ENCODE data around the gene CRBN.

DNA sequence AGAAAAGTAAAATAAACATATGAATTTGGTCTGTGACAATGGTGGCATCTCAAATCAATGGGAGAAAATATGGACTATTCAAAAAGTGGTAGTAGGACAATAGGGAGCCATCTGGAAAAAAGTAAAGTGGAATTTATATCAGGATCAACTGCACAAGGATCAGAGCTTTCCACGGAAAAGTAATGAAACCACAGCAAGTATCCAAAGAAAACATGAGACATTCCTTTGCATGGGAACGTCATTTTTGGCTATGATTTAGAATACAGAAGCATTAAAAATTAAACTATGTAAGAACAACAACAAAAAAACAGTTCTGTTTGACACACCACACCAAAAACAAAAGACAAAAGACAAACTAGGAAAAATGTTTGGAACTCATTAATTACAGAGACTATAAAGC is 18.7 kb downstream of the CRBN start:
- TF ChIP-seq, protein P1, sequence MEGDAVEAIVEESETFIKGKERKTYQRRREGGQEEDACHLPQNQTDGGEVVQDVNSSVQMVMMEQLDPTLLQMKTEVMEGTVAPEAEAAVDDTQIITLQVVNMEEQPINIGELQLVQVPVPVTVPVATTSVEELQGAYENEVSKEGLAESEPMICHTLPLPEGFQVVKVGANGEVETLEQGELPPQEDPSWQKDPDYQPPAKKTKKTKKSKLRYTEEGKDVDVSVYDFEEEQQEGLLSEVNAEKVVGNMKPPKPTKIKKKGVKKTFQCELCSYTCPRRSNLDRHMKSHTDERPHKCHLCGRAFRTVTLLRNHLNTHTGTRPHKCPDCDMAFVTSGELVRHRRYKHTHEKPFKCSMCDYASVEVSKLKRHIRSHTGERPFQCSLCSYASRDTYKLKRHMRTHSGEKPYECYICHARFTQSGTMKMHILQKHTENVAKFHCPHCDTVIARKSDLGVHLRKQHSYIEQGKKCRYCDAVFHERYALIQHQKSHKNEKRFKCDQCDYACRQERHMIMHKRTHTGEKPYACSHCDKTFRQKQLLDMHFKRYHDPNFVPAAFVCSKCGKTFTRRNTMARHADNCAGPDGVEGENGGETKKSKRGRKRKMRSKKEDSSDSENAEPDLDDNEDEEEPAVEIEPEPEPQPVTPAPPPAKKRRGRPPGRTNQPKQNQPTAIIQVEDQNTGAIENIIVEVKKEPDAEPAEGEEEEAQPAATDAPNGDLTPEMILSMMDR (IDR thresholded peaks at IDR 0.05) = no peak
- no peak for TF ChIP-seq ZFX (IDR thresholded peaks at IDR 0.05; ENCODE audit: borderline replicate concordance)
